Putamen (tissue), 1 donor: ENCODE results near the gene PLCL2.
A peak's percentile ranks its signal among the peaks of the same experiment; 100 is the strongest.

Experiments used
- DNase-seq: peaks from one replicate; pipeline ENCODE4 v3.0.0-alpha.2; 2016; ENCODE audit warnings: low spot score

Gene PLCL2

DNA sequence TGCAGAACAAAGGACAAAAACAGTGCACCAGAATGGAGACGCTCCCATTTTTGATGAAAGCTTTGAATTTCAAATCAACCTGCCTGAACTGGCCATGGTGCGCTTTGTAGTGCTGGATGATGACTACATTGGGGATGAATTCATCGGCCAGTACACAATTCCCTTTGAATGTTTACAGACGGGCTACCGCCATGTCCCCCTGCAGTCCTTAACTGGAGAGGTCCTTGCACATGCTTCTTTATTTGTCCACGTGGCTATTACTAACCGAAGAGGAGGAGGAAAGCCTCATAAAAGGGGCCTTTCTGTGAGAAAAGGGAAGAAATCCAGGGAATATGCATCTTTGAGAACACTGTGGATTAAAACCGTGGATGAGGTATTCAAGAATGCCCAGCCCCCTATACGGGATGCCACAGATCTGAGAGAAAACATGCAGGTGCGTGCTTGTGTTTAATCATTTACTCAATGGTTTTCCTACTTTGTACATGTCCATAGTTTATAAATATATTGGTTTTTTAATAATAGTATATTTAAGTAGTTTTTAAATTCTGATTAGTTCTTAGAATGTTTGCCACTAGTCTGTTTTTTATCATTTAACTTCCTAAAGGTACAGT lies 127.1 kb downstream of the PLCL2 start:
- DNase-seq = no peak

- no peak for DNase-seq
Measured at GRCh38 chr3:17013050-17013449, 128.3 kb downstream of the PLCL2 start.

GRCh38 chr3:17013571-17013970 lies 128.8 kb downstream of the PLCL2 start:
- no peak for DNase-seq

DNA sequence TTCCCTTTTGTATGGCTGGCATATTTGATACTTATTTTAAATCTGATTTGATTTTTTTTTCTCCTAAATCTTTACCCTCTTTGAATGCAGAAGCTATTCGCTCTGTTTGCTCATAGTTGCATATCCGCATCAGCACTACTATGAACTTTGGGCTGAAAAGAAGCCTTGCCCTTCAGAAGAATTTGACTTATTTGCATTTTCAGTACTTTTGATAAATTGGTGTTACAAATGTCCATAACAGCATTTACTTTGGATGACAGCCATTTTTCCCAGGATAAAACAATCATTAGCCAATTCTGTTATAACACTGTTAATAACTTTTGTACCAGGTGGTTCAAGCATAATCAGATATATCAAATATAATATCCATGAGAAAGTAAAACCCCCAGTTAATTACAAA lies 129.5 kb downstream of the PLCL2 start:
- no peak for DNase-seq

DNA sequence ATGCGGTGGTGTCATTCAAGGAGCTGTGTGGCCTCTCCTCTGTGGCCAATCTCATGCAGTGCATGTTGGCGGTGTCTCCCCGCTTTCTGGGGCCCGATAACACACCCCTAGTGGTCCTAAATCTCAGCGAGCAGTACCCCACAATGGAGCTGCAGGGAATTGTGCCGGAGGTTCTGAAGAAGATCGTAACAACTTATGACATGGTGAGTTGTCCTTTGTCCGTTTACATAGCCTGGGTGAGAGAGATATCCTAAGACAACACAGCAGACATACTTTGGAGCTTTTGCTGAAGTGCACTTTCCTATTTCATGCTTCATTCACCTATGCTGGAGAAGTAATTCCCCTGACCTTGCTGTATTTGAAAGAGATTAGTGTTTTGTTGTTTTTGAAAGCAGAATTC lies 130.0 kb downstream of the PLCL2 start:
- DNase-seq = no peak

DNA sequence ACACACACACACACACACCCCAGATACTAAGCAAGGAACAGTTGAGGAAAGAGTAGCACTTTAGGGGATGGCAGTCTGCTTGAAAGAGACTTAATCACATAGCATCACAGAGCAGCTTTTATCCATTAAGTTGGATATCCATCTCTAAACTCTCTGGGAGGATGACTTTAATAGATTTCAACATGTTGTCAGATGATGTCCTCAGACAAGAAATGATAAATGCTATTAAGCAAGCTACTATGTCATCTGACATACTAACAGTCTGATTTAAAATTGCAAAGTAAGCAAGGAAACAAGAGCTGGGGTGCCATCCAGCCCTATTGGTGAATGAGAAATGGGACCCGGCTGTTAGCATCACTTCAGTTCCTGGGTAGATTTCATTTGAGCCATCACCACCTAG lies 136.9 kb downstream of the PLCL2 start:
- no peak for DNase-seq

- DNase-seq = no peak
Measured at GRCh38 chr3:17023006-17023664, 138.4 kb downstream of the PLCL2 start.

DNA sequence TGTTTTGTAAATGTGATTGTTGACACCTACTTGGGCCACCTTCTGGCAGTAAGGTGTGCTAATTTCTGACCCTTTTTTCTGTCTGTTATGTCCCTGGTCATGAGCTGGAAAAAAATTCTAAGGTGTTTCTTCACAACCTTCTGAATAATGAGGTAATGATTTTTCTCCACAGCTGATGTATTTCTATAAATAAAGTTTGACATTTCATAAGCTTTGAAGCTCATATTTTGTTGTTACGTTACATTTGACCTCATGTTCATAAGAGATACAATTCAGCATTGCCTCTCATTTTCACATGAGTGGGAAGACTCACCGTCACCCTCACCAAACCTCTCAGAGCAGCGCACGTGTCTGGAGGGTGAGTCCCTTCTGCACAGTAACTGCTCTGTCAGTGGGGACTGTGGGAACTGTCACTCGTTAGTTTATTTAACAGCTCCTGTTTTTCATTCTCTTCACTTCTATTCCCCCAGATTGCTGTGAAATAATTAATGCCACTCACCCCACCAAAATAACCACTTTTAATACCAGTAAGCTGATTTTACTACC lies 140.9 kb downstream of the PLCL2 start:
- no peak for DNase-seq

DNA sequence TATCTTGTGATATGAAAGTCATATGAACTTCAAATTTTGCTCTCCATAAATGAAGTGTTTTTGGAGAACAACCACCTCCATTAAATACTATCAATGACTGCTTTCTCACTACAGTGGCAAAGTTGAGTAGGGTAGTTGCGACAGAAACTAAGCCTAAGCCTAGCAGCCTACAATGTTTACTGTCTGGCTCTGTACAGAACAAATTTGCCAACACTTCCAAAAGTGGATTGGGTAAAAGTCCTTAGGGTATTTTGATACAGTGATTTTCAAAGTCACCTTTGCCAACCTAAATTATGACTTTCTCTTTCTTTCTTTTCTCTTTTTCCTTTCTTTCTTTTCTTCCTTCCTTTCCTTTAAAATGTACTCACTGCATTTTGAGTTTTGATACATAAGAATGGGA lies 142.6 kb downstream of the PLCL2 start:
- no peak for DNase-seq

GRCh38 chr3:17028363-17028762 lies 143.6 kb downstream of the PLCL2 start:
- DNase-seq = no peak

- DNase-seq = no peak
Measured at GRCh38 chr3:17030438-17030837, 145.7 kb downstream of the PLCL2 start.

DNA sequence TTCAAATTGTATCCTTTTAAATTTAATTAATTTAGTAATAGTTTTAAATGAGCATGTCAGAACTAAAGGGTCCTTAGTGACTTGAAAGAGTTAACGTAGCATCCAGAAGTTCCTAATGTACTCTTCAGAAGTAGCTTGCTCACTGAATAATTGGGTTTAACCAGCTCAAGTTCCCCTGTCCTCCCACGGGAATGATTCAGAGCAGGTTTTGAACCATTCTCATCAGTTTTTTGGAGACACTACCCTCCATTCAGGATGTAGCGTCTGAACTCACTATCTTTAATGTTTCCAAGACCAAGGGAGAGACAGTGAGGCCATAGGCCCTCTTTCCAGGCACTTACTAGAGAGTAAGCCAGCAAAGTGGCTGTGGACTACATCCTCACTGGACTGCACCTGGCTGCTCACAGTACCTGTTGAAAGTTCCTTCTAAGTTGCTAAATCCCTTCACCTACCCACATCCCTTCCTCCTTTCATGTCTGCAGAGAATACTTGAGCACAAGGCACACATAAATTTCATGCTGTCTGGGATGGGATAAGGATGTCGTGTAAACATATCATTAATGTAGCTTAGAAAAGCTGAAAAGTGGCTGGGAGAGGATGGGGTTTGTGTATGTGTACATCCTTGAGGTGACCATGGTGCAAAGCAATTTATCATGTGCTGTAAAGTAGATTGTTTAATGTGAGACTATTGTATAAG lies 146.3 kb downstream of the PLCL2 start:
- DNase-seq = peak; percentile 47

DNA sequence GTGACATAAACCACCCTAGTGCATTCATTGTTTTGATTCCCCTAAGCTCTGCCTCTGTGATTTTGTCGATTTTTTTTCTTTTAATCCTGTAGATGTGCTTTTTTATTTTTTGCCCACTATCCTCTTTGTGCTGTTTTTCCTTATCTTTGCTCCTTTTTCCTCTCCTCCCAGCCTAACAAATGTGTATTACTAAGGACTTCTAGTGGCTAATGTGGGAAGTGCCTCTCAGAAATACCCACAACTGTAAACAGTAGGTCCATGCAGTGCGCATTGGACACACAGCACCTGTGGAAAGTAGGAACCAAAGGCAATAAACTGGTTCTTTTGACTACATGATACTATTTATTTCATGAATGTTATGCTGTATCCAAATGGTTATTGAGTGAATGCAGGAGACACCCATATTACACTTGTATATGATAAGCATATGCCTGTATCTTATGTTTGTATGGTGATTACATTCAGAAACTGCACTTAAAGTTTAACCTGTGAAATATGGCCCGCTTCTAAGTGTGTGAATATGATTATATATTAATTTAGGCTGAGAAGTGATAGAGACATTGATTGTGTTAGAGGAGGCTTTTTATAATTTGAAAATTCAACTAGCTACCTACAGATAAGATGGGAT lies 147.8 kb downstream of the PLCL2 start:
- DNase-seq = peak; percentile 49

GRCh38 chr3:17033516-17034168 lies 148.9 kb downstream of the PLCL2 start:
- DNase-seq = peak; percentile 53

DNA sequence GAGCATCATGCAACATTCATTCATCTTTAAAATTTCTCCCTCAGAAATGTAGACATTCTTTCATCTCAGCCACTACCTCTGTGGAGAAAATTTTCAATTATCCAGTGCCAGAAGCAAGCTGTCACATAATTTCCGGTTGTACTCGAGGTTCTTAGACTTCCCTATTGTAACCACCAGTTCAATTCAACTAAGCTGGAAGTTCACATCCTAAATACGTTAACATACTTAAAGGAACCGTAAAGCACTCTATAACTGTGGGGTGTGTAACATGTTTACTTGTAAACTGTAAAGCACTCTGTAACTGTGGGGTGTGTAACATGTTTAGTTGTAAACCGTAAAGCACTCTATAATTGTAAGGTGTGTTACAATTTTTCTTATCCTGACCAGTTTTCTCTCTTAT lies 150.3 kb downstream of the PLCL2 start:
- DNase-seq = no peak

GRCh38 chr3:17035966-17036365 lies 151.2 kb downstream of the PLCL2 start:
- no peak for DNase-seq

DNA sequence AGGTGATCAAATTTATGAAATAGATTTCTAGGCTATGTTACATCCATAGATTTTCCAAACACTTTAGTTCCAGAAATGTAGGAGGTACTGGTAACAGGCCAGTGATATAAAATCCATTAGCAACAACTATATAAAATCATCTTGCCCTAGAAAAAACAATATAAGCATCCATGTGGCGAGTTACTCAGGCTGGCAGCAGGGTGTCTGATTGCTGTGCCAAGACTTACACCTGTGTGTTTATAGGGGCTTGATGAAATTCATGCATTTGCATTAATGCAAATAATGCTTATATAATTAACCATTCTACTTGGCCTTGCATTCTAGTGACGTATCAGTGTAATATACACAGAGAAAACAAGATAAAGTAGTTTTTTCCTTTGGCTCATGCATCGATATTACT lies 153.4 kb downstream of the PLCL2 start:
- no peak for DNase-seq

GRCh38 chr3:17038900-17039553 lies 154.3 kb downstream of the PLCL2 start:
- no peak for DNase-seq

- DNase-seq = no peak
Measured at GRCh38 chr3:17039594-17039993, 154.8 kb downstream of the PLCL2 start.

GRCh38 chr3:17040322-17040989 lies 155.7 kb downstream of the PLCL2 start:
- no peak for DNase-seq

DNA sequence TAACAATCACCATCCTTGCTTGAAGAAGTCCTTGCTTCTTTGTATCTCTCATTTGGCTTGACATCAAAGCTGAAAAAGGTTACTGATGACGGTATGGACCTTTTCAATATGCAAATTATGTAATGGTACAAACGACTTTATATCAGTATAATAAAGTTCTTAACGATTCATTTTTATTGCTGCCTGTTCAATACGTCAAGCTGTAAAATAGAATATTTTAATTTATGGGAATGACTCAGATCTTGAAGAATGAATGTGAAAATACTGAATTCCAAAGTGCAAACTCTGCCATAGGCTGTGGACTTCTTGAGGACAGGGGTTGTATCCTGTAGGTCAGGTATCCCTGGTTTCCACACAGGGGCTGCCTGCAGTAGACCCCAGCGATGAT lies 156.2 kb downstream of the PLCL2 start:
- DNase-seq = no peak
